Omental fat pad (tissue), 4 donors: Measurements from ENCODE around the gene SETD9. TPM values are rescaled to one million over a fixed set of nuclear protein-coding genes. Genes with fewer than 3 reads are reported as not detected.

Experiments
- ATAC-seq: fragments of 150-250 bp; one replicate; pipeline ENCODE4 v1.9.1; 2016; ENCODE audit warnings: mild to moderate bottlenecking, moderate library complexity; ENCODE audit not compliant: low FRiP score
- DNase-seq: peaks from one replicate; pipeline ENCODE4 v3.0.0-alpha.2; 2019; ENCODE audit warnings: low spot score
- total RNA-seq, 4 donors: library from RNA; depleted of rRNA; stranded (reverse); fragments of >200 nt; gene quantifications; one replicate each; pipeline ENCODE4 v1.1.0, GENCODE V29; 2016
- TF ChIP-seq, protein P1 (sequence below), 3 donors: fragments of 450-650 bp; IDR thresholded peaks; one replicate each; pipeline ENCODE4 v1.5.1; 2016 to 2017; ENCODE audit warnings: antibody characterized with exemption in 3 of 3, mild to moderate bottlenecking in 3 of 3, moderate library complexity in 2 of 3

The SETD9 gene
- total RNA-seq, 4 donors from 2014 or later, result 3.8 to 15.8 (median 11.3) TPM

DNA sequence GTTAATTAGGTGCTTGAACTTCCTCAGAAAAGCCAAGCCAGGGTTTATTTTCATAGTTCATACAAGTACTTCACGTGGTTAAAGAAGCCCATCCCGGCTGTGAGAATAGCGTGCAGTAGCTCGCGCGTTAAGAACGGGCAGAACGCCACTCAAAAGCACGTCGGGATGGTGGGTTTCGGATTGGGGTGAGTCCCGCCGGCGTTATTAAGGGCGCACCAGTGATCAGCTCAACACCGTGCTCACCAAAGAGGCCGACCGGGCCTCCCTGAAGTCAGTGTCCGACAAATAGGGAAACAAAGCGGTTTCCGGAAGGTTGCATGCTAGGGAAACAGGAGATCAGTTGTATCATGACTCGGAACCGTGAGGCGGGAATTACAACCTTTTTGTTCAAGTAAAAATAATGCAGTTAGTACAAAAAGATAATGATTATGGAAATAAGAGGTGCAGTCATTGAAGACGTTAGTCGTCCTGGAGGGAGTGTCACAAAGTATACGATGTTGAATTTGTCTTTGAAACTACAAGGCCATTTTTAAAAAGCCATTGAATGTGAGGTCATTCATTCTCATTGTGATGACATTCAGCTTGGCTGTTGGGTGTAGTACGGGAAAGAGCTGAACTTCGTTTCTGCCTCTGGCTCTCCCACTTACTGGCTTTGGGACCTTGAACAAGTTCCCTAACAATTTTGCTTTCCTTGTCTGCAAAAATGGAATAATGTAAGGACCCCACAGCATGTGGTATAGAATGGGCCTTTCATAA is 992 bp downstream of the SETD9 start:
- TF ChIP-seq, protein P1, sequence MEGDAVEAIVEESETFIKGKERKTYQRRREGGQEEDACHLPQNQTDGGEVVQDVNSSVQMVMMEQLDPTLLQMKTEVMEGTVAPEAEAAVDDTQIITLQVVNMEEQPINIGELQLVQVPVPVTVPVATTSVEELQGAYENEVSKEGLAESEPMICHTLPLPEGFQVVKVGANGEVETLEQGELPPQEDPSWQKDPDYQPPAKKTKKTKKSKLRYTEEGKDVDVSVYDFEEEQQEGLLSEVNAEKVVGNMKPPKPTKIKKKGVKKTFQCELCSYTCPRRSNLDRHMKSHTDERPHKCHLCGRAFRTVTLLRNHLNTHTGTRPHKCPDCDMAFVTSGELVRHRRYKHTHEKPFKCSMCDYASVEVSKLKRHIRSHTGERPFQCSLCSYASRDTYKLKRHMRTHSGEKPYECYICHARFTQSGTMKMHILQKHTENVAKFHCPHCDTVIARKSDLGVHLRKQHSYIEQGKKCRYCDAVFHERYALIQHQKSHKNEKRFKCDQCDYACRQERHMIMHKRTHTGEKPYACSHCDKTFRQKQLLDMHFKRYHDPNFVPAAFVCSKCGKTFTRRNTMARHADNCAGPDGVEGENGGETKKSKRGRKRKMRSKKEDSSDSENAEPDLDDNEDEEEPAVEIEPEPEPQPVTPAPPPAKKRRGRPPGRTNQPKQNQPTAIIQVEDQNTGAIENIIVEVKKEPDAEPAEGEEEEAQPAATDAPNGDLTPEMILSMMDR (IDR thresholded peaks at IDR 0.05), result no peak
- ATAC-seq, result peak; percentile 45
- DNase-seq, result no peak

DNA sequence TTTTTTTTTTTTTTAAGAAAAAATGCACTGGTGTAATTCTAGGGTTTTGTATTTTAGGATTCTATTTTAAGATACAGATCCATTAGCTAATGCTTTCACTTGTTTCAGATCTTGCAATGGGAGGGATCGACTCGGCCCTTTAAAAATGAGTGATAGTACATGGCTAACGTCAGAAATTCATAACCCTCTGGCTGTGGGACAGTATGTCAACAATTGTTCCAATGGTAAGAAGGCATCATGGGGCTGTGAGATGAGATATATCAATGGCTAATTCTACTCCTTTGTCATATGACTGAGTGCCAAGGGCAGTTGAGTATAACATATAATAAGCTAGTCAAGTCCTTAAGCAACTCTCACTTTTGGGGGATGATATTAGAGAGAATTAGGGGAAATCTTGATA is 4.4 kb downstream of the SETD9 start:
- no peak for DNase-seq
- TF ChIP-seq, protein P1 (IDR thresholded peaks at IDR 0.05), result no peak
- no peak for ATAC-seq

DNA sequence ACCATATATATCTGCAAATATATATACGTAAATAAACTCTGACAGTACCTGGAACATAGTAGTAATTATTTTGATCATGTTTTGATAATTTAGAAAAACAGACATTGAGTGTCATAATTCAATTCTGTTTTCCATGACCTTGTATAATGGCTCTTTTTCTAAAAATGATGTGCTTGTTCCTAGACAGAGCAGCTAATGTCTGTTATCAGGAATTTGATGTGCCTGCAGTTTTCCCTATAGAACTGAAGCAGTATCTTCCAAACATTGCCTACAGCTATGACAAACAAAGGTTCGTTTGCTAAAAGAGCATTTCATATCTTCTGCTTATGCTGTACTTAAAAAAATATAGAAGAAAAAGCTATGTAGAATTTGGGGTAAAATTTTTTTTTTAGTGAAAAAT is 5.3 kb downstream of the SETD9 start:
- TF ChIP-seq, protein P1 (IDR thresholded peaks at IDR 0.05), result no peak
- DNase-seq (no peak), ATAC-seq (no peak)

DNA sequence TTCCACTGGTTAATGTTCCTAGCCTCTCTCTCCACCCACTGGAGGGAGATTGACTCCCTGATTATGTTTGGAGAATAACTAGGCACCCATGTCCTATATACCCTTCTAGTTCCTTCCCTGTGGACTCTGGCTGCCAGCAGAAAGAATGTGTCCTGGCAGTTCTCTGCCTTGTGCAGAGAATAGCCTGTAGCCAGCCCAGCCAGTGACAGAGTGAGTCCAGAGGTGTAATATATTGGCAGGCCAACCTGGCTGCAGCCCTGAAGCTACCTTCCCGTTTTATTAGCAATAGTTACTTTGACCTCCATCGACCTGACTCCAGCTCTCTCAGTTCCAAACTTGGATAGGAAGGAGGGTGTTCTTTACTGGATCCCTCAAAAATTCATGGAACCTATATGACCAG is 8.1 kb downstream of the SETD9 start:
- TF ChIP-seq, protein P1 (IDR thresholded peaks at IDR 0.05), result no peak
- DNase-seq, result no peak
- no peak for ATAC-seq

DNA sequence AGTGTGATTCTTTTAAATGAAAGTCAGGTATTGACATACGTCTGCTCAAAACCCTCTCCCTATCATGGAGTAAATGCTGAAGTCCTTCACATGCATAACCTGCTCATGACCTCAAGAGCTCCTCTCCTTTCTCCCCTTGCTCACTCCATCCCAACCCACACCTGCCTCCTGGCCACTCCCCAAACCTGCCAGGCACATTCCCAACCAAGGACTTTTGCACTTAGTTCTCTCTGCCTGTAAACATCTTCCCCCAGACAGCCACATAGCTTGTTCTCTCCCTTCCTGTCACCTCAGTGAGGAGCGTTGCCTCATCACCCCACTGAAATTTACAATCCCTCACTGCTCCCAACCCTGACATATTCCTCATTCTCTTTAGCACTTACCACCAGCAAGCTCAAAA is 8.7 kb downstream of the SETD9 start:
- DNase-seq (no peak), ATAC-seq (no peak)
- TF ChIP-seq, protein P1 (IDR thresholded peaks at IDR 0.05), result no peak

DNA sequence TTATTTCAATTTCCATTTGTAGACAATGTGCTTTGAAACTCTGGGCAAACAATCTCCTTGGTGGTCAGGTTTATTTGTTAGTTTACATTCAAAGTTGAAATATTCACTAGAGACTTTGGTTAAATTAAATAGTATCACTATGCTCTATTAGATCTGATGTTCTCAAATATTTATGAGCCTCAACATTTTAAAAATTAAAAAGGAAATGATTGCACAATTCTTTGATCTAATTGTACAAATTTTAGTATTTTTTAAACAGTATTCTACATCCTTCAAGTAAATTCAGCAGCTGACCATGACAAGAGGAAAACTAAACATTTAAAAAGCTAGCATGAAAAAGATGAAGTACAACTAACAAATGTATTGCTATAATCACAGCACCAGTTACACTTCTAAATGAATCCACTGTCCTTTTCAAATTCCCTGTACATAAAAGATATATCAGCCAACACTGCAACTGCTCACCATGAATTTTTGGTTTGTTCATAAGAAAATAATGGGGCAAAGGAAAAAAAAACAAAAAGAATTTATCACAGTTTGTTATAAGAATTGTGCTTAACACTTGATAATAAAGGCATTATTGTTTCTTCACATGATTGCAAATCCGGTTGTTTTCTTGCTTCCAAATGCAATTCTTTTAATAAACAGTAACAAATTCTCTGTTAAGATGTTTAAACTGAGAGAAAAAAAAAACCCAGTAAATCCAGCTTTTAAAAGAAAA is 10.7 kb downstream of the SETD9 start:
- DNase-seq (no peak), ATAC-seq (no peak)
- TF ChIP-seq, protein P1 (IDR thresholded peaks at IDR 0.05), result no peak

DNA sequence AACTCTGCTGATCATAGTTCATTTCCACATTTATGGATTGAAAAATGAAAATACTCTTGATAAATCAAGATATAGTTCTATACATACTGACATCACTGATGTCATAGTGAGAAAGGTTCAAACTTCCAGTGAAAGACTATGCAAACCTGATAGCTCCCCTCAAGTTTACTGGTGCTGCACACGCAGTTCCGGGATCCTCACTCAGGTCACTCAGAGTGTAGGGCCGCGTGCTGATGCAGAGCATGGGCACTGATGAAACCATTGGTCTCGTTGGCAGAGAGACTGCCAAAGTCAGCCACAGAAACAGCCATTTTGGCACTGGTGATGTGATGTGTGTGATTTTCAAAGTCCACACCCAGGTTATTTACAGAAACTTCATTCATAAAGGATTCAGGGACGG is 13.5 kb downstream of the SETD9 start:
- ATAC-seq (no peak), DNase-seq (no peak)
- TF ChIP-seq, protein P1 (IDR thresholded peaks at IDR 0.05), result no peak
